Loucy (cell line): ENCODE data around the gene GARIN5B.
A peak's percentile ranks its signal among the peaks of the same experiment; 100 is the strongest.

ENCODE experiments used
- H2AFZ ChIP-seq: fragments of 200-600 bp; sonication (generic); 2 replicates; pipeline ENCODE4 v1.6.0; 2016; ENCODE audit warnings: antibody characterized with exemption, mild to moderate bottlenecking, low read length, moderate library complexity
- H3F3A ChIP-seq: fragments of 200-600 bp; 2 replicates; pipeline ENCODE4 v1.6.0; 2016; ENCODE audit warnings: antibody characterized with exemption, low read depth, mild to moderate bottlenecking
- H3K27me3 ChIP-seq: fragments of 200-600 bp; sonication (generic); 2 replicates; pipeline ENCODE4 v1.6.1; 2014; ENCODE audit warnings: low read length, mild to moderate bottlenecking; ENCODE audit not compliant: insufficient read depth, poor library complexity, severe bottlenecking
- H3K36me3 ChIP-seq: fragments of 200-600 bp; sonication (generic); 2 replicates; pipeline ENCODE4 v1.6.1; 2016; ENCODE audit warnings: low read length; ENCODE audit not compliant: insufficient read depth
- H3K4me1 ChIP-seq: fragments of 200-600 bp; sonication (generic); 2 replicates; pipeline ENCODE4 v1.5.1; 2014; ENCODE audit warnings: low read length, mild to moderate bottlenecking; ENCODE audit not compliant: insufficient read depth, poor library complexity, severe bottlenecking
- H3K4me2 ChIP-seq: fragments of 200-600 bp; sonication (generic); 2 replicates; pipeline ENCODE4 v1.6.0; 2014; ENCODE audit warnings: antibody characterized with exemption, low read length, low read depth, mild to moderate bottlenecking; ENCODE audit not compliant: poor library complexity, severe bottlenecking
- H3K4me3 ChIP-seq: fragments of 200-600 bp; sonication (generic); 2 replicates; pipeline ENCODE4 v1.5.1; 2014; ENCODE audit warnings: low read length, mild to moderate bottlenecking, mixed read lengths; ENCODE audit not compliant: poor library complexity, severe bottlenecking
- H3K79me2 ChIP-seq: fragments of 200-600 bp; sonication (generic); 2 replicates; pipeline ENCODE4 v1.6.1; 2014; ENCODE audit warnings: low read length; ENCODE audit not compliant: insufficient read depth
- H3K9ac ChIP-seq: fragments of 200-600 bp; sonication (generic); 2 replicates; pipeline ENCODE4 v1.6.0; 2014; ENCODE audit warnings: mild to moderate bottlenecking, low read depth, low read length, moderate library complexity; ENCODE audit not compliant: poor library complexity, severe bottlenecking
- H3K9me2 ChIP-seq: fragments of 200-600 bp; sonication (generic); replicated peaks from 2 replicates; pipeline ENCODE4 v1.6.1; 2016; ENCODE audit warnings: low read depth, low read length, mixed read lengths
- H3K9me3 ChIP-seq: fragments of 200-600 bp; sonication (generic); 2 replicates; pipeline ENCODE4 v1.6.1; 2014; ENCODE audit warnings: mild to moderate bottlenecking, antibody characterized with exemption, low read length, low read depth; ENCODE audit not compliant: insufficient read depth
- H4K20me1 ChIP-seq: fragments of 200-600 bp; sonication (generic); 2 replicates; pipeline ENCODE4 v1.6.0; 2014; ENCODE audit warnings: antibody characterized with exemption, low read length, mild to moderate bottlenecking; ENCODE audit not compliant: insufficient read depth, poor library complexity, severe bottlenecking
- CTCF ChIP-seq: fragments of 200-600 bp; sonication (generic); conservative IDR thresholded peaks from 2 replicates; pipeline ENCODE4 v1.5.1; 2014; ENCODE audit warnings: mild to moderate bottlenecking, antibody characterized with exemption, low read length
- EZH2phosphoT487 ChIP-seq: fragments of 200-600 bp; IDR thresholded peaks from 2 replicates; pipeline ENCODE4 v1.6.1; 2018; ENCODE audit warnings: antibody characterized with exemption, mild to moderate bottlenecking, moderate library complexity, borderline replicate concordance

Gene GARIN5B

GRCh38 chr19:55373993-55374757, 11.1 kb upstream of the GARIN5B start:
- H3K4me2 ChIP-seq, result no peak overlapping the region
- H3K9ac ChIP-seq, result no peak overlapping the region
- no peaks in the 10 kb centered on the region for H3K79me2 ChIP-seq
- no peak overlapping the region for H2AFZ ChIP-seq
- H3K4me3 ChIP-seq, result no peak overlapping the region
- no peaks in the 10 kb centered on the region for H3K27me3 ChIP-seq
- no peaks in the 10 kb centered on the region for H3F3A ChIP-seq
- H4K20me1 ChIP-seq, result no peaks in the 10 kb centered on the region
- H3K4me1 ChIP-seq, result no peaks in the 10 kb centered on the region
- no peaks in the 10 kb centered on the region for H3K9me2 ChIP-seq
- H3K36me3 ChIP-seq, result no peaks in the 10 kb centered on the region
- H3K9me3 ChIP-seq, result no peaks in the 10 kb centered on the region
- TF ChIP-seq EZH2phosphoT487 (no peak), CTCF (no peak)

- no peak overlapping the region for H3K9ac ChIP-seq
- H3K4me1 ChIP-seq, result no peaks in the 10 kb centered on the region
Measured at GRCh38 chr19:55373306-55373992, 10.4 kb upstream of the GARIN5B start.

GRCh38 chr19:55372316-55373081, 9.4 kb upstream of the GARIN5B start:
- no peak overlapping the region for H3K9ac ChIP-seq
- no peaks in the 10 kb centered on the region for H4K20me1 ChIP-seq
- H3K27me3 ChIP-seq, result no peaks in the 10 kb centered on the region
- H3K36me3 ChIP-seq, result no peaks in the 10 kb centered on the region
- H3K4me2 ChIP-seq, result peak overlapping the region; percentile 2
- no peak overlapping the region for H2AFZ ChIP-seq
- H3F3A ChIP-seq, result no peaks in the 10 kb centered on the region
- no peaks in the 10 kb centered on the region for H3K4me1 ChIP-seq
- no peaks in the 10 kb centered on the region for H3K9me3 ChIP-seq
- H3K4me3 ChIP-seq, result no peak overlapping the region
- no peaks in the 10 kb centered on the region for H3K9me2 ChIP-seq
- no peaks in the 10 kb centered on the region for H3K79me2 ChIP-seq
- TF ChIP-seq CTCF (no peak), EZH2phosphoT487 (no peak)

More at GRCh38 chr19:55373306-55373992, 10.4 kb upstream of the GARIN5B start:
- Histone ChIP-seq H3K79me2 (no peaks in the 10 kb centered on the region), H3K4me2 (no peak overlapping the region), H3K36me3 (no peaks in the 10 kb centered on the region), H2AFZ (no peak overlapping the region), H3K9me2 (no peaks in the 10 kb centered on the region), H3K9me3 (no peaks in the 10 kb centered on the region), H3K4me3 (no peak overlapping the region), H4K20me1 (no peaks in the 10 kb centered on the region), H3F3A (no peaks in the 10 kb centered on the region), H3K27me3 (no peaks in the 10 kb centered on the region)
- no peak for TF ChIP-seq EZH2phosphoT487
- TF ChIP-seq CTCF, result no peak
